ENCODE data around the gene LRRTM4.
"Not testable (repeated sequence)": the region's sequence is repeated elsewhere in the genome, so short reads cannot be mapped to it uniquely, and the experiment has no call there.

DNA sequence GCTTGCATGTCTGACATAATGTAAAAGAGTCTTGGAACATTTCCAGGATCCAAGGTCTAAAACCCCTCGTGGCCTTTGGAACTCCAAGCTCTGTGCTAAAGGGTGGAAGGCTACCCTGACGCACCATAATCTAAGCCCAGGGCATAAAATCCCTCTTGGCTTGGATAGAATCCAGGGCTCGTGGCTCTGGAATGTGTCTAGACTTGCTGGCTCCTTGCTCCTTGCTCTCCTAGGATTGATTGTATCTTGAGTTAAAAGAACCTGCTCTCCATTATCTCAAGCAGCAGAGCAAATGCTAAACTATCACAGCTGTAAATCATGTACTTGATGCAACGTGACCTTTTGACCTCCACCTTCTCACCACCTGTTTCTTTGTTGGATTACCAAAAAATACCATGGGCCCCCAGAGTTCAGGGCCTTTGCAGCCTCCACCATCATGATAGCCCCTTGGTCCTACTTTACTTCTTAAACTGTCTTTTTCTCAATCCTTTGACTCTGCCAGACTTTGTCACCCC is 346.9 kb downstream of the LRRTM4 start:
- not testable (repeated sequence) for TF ChIP-seq SIX5 (IDR thresholded peaks at IDR 0.05; ENCODE audit: low read depth, low read length, severe bottlenecking); TAF1 (IDR thresholded peaks at IDR 0.05; ENCODE audit: borderline replicate concordance, low read depth, low read length); EED (IDR thresholded peaks at IDR 0.05; ENCODE audit: low read depth); POLR2AphosphoS5 (IDR thresholded peaks at IDR 0.05; ENCODE audit: low read length); JUNB (IDR thresholded peaks at IDR 0.05); MEF2B (IDR thresholded peaks at IDR 0.05; ENCODE audit: partially characterized antibody, poor library complexity, severe bottlenecking); IRF4 (IDR thresholded peaks at IDR 0.05; ENCODE audit: low read depth, low read length); RAD21 (IDR thresholded peaks at IDR 0.05; ENCODE audit: insufficient read depth, low read depth, low read length)
- TF ChIP-seq, protein P1, sequence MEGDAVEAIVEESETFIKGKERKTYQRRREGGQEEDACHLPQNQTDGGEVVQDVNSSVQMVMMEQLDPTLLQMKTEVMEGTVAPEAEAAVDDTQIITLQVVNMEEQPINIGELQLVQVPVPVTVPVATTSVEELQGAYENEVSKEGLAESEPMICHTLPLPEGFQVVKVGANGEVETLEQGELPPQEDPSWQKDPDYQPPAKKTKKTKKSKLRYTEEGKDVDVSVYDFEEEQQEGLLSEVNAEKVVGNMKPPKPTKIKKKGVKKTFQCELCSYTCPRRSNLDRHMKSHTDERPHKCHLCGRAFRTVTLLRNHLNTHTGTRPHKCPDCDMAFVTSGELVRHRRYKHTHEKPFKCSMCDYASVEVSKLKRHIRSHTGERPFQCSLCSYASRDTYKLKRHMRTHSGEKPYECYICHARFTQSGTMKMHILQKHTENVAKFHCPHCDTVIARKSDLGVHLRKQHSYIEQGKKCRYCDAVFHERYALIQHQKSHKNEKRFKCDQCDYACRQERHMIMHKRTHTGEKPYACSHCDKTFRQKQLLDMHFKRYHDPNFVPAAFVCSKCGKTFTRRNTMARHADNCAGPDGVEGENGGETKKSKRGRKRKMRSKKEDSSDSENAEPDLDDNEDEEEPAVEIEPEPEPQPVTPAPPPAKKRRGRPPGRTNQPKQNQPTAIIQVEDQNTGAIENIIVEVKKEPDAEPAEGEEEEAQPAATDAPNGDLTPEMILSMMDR (IDR thresholded peaks at IDR 0.05 in 2 of 3, conservative IDR thresholded peaks at IDR 0.05 in 1 of 3; ENCODE audit: control insufficient read depth in 2 of 3, extremely low read depth in 1 of 3, insufficient read depth in 1 of 3, low read depth in 3 of 3, low read length in 3 of 3): not testable (repeated sequence)

Data from GM12878 (cell line).